GM12891 (cell line): ENCODE measurements around the gene JMY.

Experiments used
- POLR2A ChIP-seq: IDR thresholded peaks from 2 replicates; pipeline ENCODE4 v1.6.1; 2011; ENCODE audit warnings: low read depth, low read length, control low read depth
- POLR2AphosphoS5 ChIP-seq: IDR thresholded peaks from 2 replicates; pipeline ENCODE4 v1.6.1; 2011; ENCODE audit warnings: low read depth, low read length, control low read depth
- SPI1 ChIP-seq: IDR thresholded peaks from 2 replicates; pipeline ENCODE4 v1.6.1; 2011; ENCODE audit warnings: low read depth, low read length, control low read depth
- TAF1 ChIP-seq: IDR thresholded peaks from 2 replicates; pipeline ENCODE4 v1.6.1; 2011; ENCODE audit warnings: low read depth, low read length, control low read depth

DNA sequence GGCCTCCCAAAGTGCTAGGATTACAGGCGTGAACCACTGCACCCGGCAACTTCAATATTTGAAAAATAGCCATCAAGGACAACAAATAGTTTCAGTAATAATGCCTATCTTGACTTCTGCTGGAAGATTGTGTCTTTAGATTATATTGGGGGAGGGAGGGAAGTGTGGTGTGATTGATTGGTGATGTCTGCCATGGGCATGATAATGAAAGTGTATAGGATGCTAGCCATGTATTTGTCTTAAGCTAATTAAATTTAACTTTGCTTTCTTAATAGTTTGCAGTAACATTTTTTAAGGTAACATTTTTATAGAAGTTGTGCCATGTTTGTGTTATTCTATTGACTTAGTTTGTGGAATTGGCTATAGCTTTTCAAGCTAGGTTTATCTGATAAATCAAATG lies 4.6 kb downstream of the JMY start:
- no peak for TF ChIP-seq TAF1
- TF ChIP-seq POLR2A, result no peak
- no peak for TF ChIP-seq SPI1
- TF ChIP-seq POLR2AphosphoS5, result no peak
